Fibroblast of upper back skin (primary cell): ENCODE data around the gene PDE1A.

Experiments
- DNase-seq: peaks from one replicate; pipeline ENCODE4 v3.0.0-alpha.2; 2013

The PDE1A gene

GRCh38 chr2:182116774-182117173 lies 310.1 kb downstream of the PDE1A start:
- no peak for DNase-seq

GRCh38 chr2:182115258-182115657 lies 311.6 kb downstream of the PDE1A start:
- no peak for DNase-seq

- no peak for DNase-seq
Observed at GRCh38 chr2:182113334-182113733, 313.5 kb downstream of the PDE1A start.

- no peak for DNase-seq
Observed at GRCh38 chr2:182110347-182110746, 316.5 kb downstream of the PDE1A start.

GRCh38 chr2:182103526-182103925 lies 323.3 kb downstream of the PDE1A start:
- no peak for DNase-seq

- no peak for DNase-seq
Observed at GRCh38 chr2:182101263-182101662, 325.6 kb downstream of the PDE1A start.

- DNase-seq, result no peak
Observed at GRCh38 chr2:182098648-182099047, 328.2 kb downstream of the PDE1A start.

- no peak for DNase-seq
Observed at GRCh38 chr2:182097571-182098164, 329.2 kb downstream of the PDE1A start.

GRCh38 chr2:182090486-182090885 lies 336.4 kb downstream of the PDE1A start:
- DNase-seq, result no peak
